NCI-H774 (cell line): ENCODE data around the gene USP48.
A peak's percentile ranks its signal among the peaks of the same experiment; 100 is the strongest.
"Not testable (repeated sequence)": the region's sequence is repeated elsewhere in the genome, so short reads cannot be mapped to it uniquely, and the experiment has no call there.

ENCODE experiments used
- DNase-seq: peaks from one replicate; lab custom pipeline; 2025; lab: John Stamatoyannopoulos, UW

The USP48 gene

GRCh38 chr1:21693732-21694131 is 89.2 kb downstream of the USP48 start:
- no peak for DNase-seq

- DNase-seq = no peak
Measured at GRCh38 chr1:21691739-21692138, 91.2 kb downstream of the USP48 start.

GRCh38 chr1:21689661-21690372 is 93.1 kb downstream of the USP48 start:
- no peak for DNase-seq

GRCh38 chr1:21687081-21687529 is 95.8 kb downstream of the USP48 start:
- no peak for DNase-seq

- no peak for DNase-seq
Measured at GRCh38 chr1:21685946-21686678, 96.8 kb downstream of the USP48 start.

GRCh38 chr1:21681426-21681825 is 101.5 kb downstream of the USP48 start:
- DNase-seq = no peak

- no peak for DNase-seq
Measured at GRCh38 chr1:21680918-21681317, 102.0 kb downstream of the USP48 start.

GRCh38 chr1:21680381-21680780 is 102.6 kb downstream of the USP48 start:
- DNase-seq = no peak

GRCh38 chr1:21677168-21677567 is 105.8 kb downstream of the USP48 start:
- no peak for DNase-seq

GRCh38 chr1:21674957-21675356 is 108.0 kb downstream of the USP48 start:
- no peak for DNase-seq

GRCh38 chr1:21673853-21674252 is 109.1 kb downstream of the USP48 start:
- DNase-seq = not testable (repeated sequence)

- no peak for DNase-seq
Measured at GRCh38 chr1:21673277-21673780, 109.6 kb downstream of the USP48 start.

GRCh38 chr1:21672478-21673276 is 110.3 kb downstream of the USP48 start:
- no peak for DNase-seq

GRCh38 chr1:21671915-21672314 is 111.0 kb downstream of the USP48 start:
- no peak for DNase-seq

GRCh38 chr1:21670956-21671902 is 111.7 kb downstream of the USP48 start:
- no peak for DNase-seq

GRCh38 chr1:21670059-21670881 is 112.7 kb downstream of the USP48 start:
- no peak for DNase-seq

- peak; percentile 2 for DNase-seq
Measured at GRCh38 chr1:21669258-21670058, 113.5 kb downstream of the USP48 start, which contains the start of gene RAP1GAP. TSS of gene RAP1GAP (minus strand) at chr1:21669357. CDS start at chr1:21620032, 49,325 bp downstream.

GRCh38 chr1:21668951-21669257 is 114.0 kb downstream of the USP48 start:
- DNase-seq = no peak

GRCh38 chr1:21668232-21668950 is 114.6 kb downstream of the USP48 start:
- DNase-seq = no peak
